ENCODE measurements around the gene SP6. TPM values are rescaled to one million over a fixed set of nuclear protein-coding genes. Genes with fewer than 3 reads are reported as not detected.

Gene SP6
- total RNA-seq, 1 donor = 0.21 TPM

DNA sequence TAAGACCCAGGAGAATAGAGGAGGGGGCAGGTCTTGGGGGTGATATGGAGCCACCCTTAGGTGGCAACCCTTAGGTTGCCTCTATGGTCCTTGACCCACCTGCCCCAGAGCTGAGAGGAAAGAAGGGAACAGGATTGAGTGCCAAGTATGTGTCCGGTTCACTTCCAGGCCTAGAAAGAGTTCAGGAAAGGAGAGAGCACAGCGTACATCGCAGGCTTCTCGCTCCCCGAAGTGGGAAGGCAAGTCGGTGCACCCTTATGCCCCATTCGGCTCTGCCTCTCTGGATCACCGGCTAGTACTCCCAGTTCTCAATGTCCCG, 631 bp downstream of the SP6 start:
- Histone ChIP-seq H3K4me3 (ENCODE audit: low read length) (no peak overlapping the region), H3K4me1 (ENCODE audit: insufficient read depth, low read length) (peaks cover 9% of the 10 kb centered on the region), H3K9me3 (ENCODE audit: low read depth, low read length) (no peaks in the 10 kb centered on the region), H3K27me3 (ENCODE audit: insufficient read depth, low read length) (peaks cover 93% of the 10 kb centered on the region)

DNA sequence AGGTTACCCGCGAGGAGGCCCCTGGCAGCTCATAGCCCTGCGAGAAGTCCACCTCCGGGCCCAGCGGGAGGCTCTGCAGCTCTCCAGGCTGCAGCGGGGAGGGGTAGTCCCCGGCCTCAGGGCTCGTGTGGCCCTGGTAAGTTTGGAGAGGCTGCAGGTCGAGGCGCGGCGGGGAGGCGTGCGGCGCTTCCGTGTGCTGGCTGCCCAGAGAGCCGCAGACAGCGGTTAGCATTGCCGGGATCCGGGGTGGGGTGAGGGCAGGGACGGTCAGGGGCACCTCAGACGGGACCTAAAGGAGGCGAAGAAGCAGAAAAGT, 2.8 kb downstream of the SP6 start:
- Histone ChIP-seq H3K9me3 (ENCODE audit: low read depth, low read length) (no peaks in the 10 kb centered on the region), H3K4me1 (ENCODE audit: insufficient read depth, low read length) (peaks cover 9% of the 10 kb centered on the region), H3K27me3 (ENCODE audit: insufficient read depth, low read length) (peaks cover 85% of the 10 kb centered on the region), H3K4me3 (ENCODE audit: low read length) (no peak overlapping the region)

DNA sequence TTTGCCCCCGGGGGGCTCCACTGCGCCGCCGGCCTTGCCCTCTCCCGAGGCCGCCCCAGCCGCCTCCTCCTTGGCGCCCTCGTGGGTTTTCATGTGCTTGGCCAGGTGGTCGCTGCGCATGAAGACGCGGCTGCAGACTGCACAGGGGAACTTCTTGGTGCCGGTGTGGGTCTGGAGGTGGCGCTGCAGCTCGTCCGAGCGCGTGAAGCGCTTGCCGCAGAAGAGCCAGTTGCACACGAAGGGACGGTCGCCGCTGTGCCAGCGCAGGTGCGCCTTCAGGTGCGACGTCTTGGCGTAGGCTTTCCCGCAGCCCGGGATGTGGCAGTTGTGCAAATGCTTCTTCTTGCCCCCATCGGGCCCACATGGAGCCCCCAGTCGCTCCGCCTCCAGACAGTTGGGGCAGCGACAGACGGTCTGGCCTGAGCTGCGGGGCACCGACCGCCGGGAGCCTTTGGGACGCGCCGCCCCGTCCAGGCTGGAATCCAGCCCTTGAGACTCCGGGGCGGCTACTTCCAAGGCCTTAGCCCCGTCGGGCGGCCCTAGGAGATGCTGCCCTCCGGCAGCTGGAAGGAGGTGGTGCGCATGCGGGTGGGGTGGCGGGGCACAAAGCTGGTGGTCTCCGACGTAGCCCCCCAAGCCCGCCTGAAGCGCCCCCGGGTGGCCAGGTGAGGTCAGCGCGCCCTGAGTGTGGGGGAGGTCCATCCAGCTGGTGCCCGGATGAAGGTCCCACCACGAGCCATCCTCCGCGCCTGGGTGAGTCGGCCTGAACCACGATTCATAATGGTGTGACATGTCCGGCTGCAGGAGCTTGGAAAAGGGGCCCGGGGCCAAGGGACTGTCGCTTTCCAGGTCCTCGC, 3.4 kb downstream of the SP6 start:
- peaks cover 79% of the 10 kb centered on the region for H3K27me3 ChIP-seq (ENCODE audit: insufficient read depth, low read length)
- H3K9me3 ChIP-seq (ENCODE audit: low read depth, low read length) = no peaks in the 10 kb centered on the region
- no peak overlapping the region for H3K4me3 ChIP-seq (ENCODE audit: low read length)
- peaks cover 9% of the 10 kb centered on the region for H3K4me1 ChIP-seq (ENCODE audit: insufficient read depth, low read length)

DNA sequence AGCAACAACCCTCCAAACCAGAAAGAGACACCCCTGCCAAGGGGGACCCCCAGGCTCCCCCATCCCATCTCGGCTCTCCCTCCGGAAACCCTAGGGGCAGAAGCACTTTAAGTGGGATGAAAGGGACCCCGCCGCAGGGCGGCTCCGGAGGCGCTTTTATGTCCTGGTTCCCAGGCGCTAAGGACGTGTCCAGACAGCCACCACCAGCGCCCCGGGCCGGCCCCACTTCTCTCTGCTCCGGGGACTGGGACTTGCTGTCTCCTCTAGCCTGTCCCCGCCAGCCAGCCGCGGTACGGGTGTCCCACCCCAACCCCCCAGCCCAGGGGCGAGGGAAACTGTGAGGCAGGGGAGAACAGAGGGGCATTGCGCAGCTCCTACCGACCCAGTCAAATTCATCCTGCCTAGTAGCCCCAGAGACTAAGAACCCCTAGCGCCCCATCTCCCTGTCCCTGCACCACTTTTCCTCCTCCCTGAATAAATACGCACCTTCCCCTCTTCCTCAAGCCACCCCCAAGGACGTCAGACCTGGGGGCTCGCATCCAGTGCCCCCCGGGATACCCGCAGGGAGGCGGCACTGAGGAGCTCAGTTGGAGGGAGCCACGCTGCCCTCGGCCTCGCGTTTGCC, 4.1 kb downstream of the SP6 start:
- Histone ChIP-seq H3K9me3 (ENCODE audit: low read depth, low read length) (no peaks in the 10 kb centered on the region), H3K4me3 (ENCODE audit: low read length) (no peak overlapping the region), H3K27me3 (ENCODE audit: insufficient read depth, low read length) (peaks cover 72% of the 10 kb centered on the region), H3K4me1 (ENCODE audit: insufficient read depth, low read length) (peaks cover 9% of the 10 kb centered on the region)

DNA sequence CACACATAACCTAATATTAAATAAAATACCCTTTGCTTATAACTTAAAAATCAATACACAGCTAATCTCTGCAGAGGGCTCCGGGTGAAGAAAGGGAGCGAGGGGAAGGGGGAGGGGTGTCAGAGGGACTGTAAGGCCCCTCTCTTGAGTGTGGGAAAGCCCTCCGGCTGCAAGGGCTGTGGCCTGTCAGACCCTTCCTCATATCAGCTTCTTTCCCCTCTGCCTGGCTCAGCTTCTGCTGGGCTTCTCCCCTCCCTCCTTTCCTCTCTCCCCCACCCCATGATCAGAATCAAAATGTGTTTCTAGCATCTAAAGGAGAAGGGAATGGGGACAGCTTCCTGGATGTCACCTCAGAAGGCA, 5.3 kb downstream of the SP6 start:
- peaks cover 66% of the 10 kb centered on the region for H3K27me3 ChIP-seq (ENCODE audit: insufficient read depth, low read length)
- no peaks in the 10 kb centered on the region for H3K9me3 ChIP-seq (ENCODE audit: low read depth, low read length)
- H3K4me3 ChIP-seq (ENCODE audit: low read length) = no peak overlapping the region
- peaks cover 14% of the 10 kb centered on the region for H3K4me1 ChIP-seq (ENCODE audit: insufficient read depth, low read length)

DNA sequence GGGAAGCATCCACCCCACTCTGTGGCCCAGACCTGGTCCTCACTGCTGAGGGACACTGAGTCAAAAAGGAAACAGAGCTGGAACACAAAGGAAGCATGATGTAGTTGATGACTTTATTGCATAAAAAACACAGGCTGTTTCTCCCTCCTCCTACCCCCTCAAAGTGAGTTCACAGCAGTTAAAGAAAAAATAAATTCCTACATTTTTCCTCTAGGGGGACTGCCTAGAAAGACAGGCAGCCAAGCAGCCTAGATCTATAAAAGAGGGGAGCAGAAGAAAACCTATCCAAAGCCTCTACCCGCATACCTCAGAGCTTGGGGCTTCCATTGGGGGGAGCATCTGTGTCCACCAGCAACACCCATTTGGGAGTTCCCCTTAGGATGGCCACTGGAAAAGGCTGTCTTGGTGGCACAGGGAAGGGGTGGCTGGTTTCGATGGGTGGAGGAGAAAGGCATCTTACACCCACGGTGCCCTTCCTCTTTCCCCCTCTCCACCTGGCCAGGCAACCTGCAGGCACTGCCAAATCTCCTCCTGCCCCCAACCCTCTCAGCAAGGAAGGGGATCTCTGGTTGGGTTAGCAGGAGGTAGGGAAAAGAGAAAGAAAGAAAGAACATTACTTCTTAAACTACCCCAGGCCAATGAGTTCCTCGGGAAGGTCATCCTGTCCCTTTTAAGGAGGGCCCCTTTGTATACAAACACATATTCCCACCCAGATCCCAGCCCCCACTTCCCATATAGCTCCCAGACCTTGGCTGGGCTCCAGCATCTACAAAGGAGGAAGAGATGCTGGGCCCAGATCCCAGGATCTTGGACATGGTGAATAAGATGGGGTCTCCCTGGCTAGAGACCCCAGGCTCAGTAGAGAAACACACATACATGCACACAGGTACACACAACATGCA, 5.9 kb downstream of the SP6 start:
- Histone ChIP-seq H3K9me3 (ENCODE audit: low read depth, low read length) (no peaks in the 10 kb centered on the region), H3K4me1 (ENCODE audit: insufficient read depth, low read length) (peaks cover 16% of the 10 kb centered on the region), H3K4me3 (ENCODE audit: low read length) (no peak overlapping the region), H3K27me3 (ENCODE audit: insufficient read depth, low read length) (peaks cover 59% of the 10 kb centered on the region)

DNA sequence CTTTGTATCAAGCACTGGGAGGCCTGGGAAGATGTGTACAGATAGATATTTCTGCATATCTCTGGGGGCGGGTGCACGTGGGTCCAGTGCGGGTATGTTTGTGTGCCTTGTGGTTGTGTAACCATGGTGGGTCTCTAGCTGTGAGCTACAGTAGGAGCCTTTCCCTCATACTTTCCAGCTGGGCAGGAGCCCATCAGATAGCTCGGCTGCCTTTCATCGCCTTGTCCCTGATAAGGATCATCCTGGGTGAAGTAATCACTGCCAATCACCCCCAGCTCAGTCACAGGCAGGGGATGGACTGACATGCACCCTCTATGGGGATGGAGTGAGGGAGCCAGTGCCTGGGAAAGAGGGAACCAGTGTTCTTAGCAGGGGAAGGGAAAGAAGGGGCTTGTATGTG, 6.7 kb downstream of the SP6 start:
- H3K4me1 ChIP-seq (ENCODE audit: insufficient read depth, low read length) = peaks cover 17% of the 10 kb centered on the region
- H3K9me3 ChIP-seq (ENCODE audit: low read depth, low read length) = no peaks in the 10 kb centered on the region
- no peak overlapping the region for H3K4me3 ChIP-seq (ENCODE audit: low read length)
- H3K27me3 ChIP-seq (ENCODE audit: insufficient read depth, low read length) = peaks cover 51% of the 10 kb centered on the region

DNA sequence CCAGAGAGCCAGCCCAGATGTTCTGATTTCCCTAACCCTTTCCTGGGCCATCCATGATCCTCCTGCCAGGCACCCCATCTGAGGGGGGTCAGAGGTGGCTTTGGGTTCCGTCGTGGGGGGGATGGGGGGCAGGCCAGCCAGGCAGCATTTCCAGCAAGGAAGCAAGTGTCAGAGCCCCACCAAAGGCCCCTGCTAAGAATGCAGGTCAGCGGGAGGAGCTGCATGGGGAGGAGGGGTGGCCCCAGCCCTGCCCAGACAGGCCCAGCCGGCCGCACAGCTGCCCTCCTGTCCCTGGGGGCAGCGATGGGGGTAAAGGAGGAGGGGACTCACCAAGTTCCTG, 7.6 kb downstream of the SP6 start:
- peaks cover 42% of the 10 kb centered on the region for H3K27me3 ChIP-seq (ENCODE audit: insufficient read depth, low read length)
- peaks cover 17% of the 10 kb centered on the region for H3K4me1 ChIP-seq (ENCODE audit: insufficient read depth, low read length)
- no peak overlapping the region for H3K4me3 ChIP-seq (ENCODE audit: low read length)
- no peaks in the 10 kb centered on the region for H3K9me3 ChIP-seq (ENCODE audit: low read depth, low read length)

DNA sequence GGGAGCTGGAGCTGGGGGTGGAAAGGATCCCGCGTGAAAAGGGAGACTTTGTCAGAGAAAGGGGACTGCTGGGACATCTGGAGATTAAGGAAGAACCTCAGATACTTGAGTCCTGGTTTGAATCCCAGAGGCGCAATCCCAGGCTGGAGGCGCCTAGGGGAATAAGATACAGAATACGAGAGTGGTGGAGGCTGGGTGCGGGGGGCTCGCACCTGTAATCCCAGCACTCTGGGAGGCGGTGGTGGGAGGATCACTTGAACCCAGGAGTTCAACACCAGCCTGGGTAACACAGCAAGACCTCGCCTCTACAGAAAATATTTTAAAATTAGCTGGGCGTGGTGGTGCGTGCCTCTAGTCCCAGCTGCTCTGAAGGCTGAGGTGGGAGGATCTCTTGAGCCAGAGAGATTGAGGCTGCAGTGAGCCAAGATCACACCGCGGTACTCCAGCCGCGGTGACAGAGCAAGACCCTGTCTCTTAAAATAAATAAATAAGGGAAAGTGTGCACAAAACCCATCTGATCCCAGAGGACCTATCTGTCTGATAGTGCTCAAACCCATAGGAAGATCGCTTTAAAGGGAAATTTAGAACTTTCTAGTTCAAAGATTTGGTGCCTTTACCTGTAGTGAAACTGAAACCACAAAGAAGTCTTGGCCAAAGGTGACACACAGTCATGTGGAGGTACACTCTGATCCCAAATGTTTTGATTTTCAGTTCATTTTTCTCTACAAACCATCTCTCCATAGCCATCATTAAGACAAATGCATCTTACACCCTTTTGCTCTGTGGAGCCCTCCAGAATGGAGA, 9.3 kb downstream of the SP6 start:
- peaks cover 17% of the 10 kb centered on the region for H3K4me1 ChIP-seq (ENCODE audit: insufficient read depth, low read length)
- peaks cover 28% of the 10 kb centered on the region for H3K27me3 ChIP-seq (ENCODE audit: insufficient read depth, low read length)
- peak overlapping the region; percentile 80 for H3K4me3 ChIP-seq (ENCODE audit: low read length)
- no peaks in the 10 kb centered on the region for H3K9me3 ChIP-seq (ENCODE audit: low read depth, low read length)

DNA sequence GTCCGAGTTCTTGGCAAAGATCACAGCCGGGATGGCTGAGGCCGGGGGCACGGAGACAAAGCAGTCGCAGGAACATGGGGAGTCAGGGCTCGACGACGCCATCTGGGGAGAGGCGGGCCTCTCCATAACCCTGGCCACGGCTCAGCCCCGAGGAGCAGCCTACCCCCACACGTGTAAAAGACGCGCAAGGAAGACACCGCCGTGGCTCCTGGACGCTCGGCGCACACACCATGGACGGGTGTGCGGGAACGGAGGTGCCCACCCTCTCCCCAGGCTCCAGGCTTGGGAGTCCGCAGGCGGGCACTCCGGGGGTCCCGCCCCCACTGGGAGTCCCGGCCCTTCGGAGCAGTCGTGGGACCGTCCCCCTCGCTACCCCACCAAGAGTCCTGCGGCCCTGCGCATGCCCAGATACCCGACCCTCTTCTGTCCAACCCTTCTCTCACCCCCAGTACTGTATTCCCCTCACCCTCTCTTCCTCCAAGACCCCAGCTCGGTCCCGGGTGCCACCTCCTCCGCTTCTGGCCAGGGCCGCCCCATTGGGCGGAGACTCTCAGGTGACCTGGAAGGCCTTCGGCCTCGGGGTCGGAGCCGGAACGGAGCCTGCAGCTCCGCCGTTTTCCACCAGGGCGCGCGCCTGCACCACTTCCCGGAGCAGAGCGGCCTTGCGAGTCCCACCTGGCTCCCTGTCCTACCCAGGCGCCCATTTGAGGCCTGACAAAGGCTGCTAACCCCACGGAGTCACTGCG, 10.0 kb downstream of the SP6 start, which contains the start of gene SCRN2:
Gene SCRN2 (minus strand): TSS at position 532 of the 746 bp plus-strand sequence. CDS start 430 bp downstream, at position 102.
- H3K4me1 ChIP-seq (ENCODE audit: insufficient read depth, low read length) = peaks cover 17% of the 10 kb centered on the region

DNA sequence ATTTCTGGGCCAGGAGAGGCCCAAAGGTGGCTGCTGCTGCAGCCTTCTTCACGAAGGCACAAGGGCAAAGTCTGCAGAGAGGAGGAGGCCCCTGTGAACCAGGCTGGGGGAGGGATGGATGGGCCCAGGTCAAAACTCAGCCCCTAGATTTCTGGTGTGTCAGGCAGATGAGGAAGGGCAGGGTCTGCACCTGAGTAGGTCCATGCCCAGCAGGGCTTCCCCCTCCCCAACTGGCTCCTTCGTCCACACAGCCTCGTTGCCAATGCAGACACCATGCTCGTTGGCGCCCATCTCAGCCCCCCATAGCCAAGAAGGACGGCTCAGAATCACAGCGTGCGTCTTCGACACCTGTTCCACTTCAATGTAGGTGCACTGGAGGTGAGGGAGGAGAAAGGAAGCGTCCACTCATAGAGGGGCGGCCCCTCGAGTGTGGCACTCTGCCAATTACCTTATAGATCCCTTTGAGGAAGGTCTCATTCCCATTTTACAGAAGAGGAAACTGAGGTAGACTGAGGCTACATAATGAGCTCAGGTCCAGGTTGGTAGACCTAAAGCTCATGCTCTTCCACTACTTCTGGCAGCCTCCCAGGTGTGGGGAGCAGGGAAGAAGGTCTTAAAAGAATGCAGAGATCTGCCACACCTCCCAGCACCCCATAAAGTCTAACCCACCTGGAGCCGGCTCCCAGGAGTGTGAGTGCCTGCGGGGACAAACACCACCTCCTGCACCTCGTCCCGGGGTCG, 10.8 kb downstream of the SP6 start:
- peaks cover 12% of the 10 kb centered on the region for H3K27me3 ChIP-seq (ENCODE audit: insufficient read depth, low read length)
- H3K9me3 ChIP-seq (ENCODE audit: low read depth, low read length) = no peaks in the 10 kb centered on the region

More for the DNA sequence above, 10.0 kb downstream of the SP6 start, which contains the start of gene SCRN2:
- Histone ChIP-seq H3K4me3 (ENCODE audit: low read length) (peak within 1 kb of the TSS; percentile 80), H3K9me3 (ENCODE audit: low read depth, low read length) (no peaks in the 10 kb centered on the region), H3K27me3 (ENCODE audit: insufficient read depth, low read length) (peaks cover 20% of the 10 kb centered on the region)

DNA sequence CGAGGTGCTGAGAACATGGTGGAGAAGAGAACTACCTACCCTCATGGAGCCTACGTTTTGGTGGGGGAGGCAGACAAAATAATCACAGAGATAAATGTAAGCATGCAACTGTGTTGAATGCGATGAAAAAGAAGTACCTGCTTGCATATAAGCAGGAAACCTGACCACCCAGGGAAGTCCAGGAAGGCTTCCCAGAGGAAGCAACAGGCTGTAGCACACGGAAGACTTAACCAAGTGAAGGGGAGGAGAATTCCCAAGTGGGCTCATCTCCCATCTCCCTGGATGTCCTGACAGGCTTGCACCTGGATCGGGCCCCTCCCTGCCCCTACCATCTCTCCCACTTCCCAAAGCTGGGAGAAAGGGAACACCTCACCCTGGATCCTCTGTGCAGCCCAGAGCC, 11.9 kb downstream of the SP6 start:
- H3K4me1 ChIP-seq (ENCODE audit: insufficient read depth, low read length) = peaks cover 30% of the 10 kb centered on the region
- no peak overlapping the region for H3K4me3 ChIP-seq (ENCODE audit: low read length)
- H3K27me3 ChIP-seq (ENCODE audit: insufficient read depth, low read length) = peaks cover 1% of the 10 kb centered on the region
- H3K9me3 ChIP-seq (ENCODE audit: low read depth, low read length) = no peaks in the 10 kb centered on the region

More for the DNA sequence above, 10.8 kb downstream of the SP6 start:
- peak overlapping the region; percentile 80 for H3K4me3 ChIP-seq (ENCODE audit: low read length)
- H3K4me1 ChIP-seq (ENCODE audit: insufficient read depth, low read length) = peaks cover 19% of the 10 kb centered on the region

DNA sequence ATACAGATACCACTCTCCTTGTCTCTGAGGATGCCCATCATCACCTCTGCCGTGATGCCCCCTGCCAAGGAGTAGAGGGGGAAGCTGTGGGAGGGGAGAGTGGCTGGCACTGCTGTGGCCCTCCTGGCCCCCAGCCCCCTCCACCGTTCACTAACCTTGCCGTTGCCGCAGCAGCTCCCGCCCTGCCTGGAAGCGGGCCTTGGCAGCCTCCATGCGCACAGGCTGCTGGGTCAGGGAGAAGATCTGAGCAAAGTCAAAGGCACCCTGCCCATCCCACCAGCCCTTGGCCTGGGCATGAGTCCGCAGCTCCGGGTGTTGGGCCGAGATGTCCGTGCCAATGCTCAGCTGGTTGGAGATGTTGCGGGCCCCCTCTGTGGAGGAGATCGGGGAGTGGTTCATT, 12.3 kb downstream of the SP6 start:
- no peak overlapping the region for H3K4me3 ChIP-seq (ENCODE audit: low read length)
- no peaks in the 10 kb centered on the region for H3K9me3 ChIP-seq (ENCODE audit: low read depth, low read length)
- no peaks in the 10 kb centered on the region for H3K27me3 ChIP-seq (ENCODE audit: insufficient read depth, low read length)
- peaks cover 30% of the 10 kb centered on the region for H3K4me1 ChIP-seq (ENCODE audit: insufficient read depth, low read length)

Measured in mononuclear cell (primary cell).